Body of pancreas (tissue), 4 donors: ENCODE data around the gene AURKAIP1.

Experiments used
- POLR2A ChIP-seq, 3 donors: fragments of 450-650 bp; IDR thresholded peaks; one replicate each; pipeline ENCODE4 v1.6.1; 2016; ENCODE audit warnings: antibody characterized with exemption in 3 of 3, mild to moderate bottlenecking in 2 of 3
- TF ChIP-seq, protein P1 (sequence below), 7 experiments: fragments of 450-650 bp in 4 of 7; fragments of 200-600 bp in 3 of 7; sonication (generic) in 3 of 7; IDR thresholded peaks; one replicate each; pipeline ENCODE4 v1.5.1; 2016 to 2019; ENCODE audit warnings: antibody characterized with exemption in 7 of 7

DNA sequence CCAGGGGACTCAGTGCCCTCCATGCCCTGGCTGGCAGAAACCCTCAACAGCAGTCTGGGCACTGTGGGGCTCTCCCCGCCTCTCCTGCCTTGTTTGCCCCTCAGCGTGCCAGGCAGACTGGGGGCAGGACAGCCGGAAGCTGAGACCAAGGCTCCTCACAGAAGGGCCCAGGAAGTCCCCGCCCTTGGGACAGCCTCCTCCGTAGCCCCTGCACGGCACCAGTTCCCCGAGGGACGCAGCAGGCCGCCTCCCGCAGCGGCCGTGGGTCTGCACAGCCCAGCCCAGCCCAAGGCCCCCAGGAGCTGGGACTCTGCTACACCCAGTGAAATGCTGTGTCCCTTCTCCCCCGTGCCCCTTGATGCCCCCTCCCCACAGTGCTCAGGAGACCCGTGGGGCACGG lies 46.8 kb downstream of the AURKAIP1 start:
- TF ChIP-seq, protein P1, sequence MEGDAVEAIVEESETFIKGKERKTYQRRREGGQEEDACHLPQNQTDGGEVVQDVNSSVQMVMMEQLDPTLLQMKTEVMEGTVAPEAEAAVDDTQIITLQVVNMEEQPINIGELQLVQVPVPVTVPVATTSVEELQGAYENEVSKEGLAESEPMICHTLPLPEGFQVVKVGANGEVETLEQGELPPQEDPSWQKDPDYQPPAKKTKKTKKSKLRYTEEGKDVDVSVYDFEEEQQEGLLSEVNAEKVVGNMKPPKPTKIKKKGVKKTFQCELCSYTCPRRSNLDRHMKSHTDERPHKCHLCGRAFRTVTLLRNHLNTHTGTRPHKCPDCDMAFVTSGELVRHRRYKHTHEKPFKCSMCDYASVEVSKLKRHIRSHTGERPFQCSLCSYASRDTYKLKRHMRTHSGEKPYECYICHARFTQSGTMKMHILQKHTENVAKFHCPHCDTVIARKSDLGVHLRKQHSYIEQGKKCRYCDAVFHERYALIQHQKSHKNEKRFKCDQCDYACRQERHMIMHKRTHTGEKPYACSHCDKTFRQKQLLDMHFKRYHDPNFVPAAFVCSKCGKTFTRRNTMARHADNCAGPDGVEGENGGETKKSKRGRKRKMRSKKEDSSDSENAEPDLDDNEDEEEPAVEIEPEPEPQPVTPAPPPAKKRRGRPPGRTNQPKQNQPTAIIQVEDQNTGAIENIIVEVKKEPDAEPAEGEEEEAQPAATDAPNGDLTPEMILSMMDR (IDR thresholded peaks at IDR 0.05), result no peak
- TF ChIP-seq POLR2A (IDR thresholded peaks at IDR 0.05), result no peak
